Kidney capillary endothelial cell (primary cell): ENCODE data around the gene FSCN2.

ENCODE experiments used
- DNase-seq: peaks from one replicate; pipeline ENCODE4 v3.0.0-alpha.2; 2018; ENCODE audit warnings: low spot score

The FSCN2 gene

DNA sequence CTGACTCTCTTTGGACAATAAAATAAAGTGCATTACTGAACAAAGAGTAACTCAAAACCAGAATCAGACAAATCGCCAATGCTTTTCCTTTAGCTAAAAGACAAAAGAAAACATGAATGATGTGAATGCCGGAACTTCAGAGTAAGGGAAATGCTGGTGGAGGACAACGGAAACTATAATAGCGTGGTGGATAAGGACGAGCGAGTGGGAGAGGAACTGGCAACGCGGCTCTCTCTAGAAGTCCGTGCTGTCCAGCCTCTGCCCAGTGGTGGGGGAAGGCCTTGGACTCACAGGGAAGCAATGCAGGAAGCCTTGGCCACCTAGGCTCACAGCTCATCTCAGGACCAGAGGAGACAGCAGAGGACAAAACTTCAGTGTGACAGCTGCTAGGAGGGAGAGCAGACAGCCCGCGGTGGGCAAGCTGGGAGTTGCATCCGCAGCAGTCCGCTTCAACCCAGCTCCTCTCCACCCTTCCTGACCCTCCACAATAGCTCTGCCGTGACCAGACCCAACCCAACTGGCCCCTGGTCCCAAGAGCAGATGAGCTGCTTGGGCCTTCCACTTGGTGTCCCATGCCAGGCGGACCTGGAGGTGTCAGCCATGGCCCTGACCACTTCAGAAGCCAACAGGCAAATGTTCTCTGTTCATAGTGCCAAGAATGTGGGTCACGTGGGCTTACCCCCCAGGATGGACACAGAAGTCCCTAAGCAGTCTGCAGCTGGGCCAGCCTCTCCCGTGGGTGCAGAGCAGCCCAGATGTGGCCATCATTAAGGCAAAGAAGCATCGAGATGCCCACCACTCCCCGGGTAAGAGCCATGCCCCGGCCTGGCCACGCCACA is 29.3 kb downstream of the FSCN2 start:
- DNase-seq: no peak

DNA sequence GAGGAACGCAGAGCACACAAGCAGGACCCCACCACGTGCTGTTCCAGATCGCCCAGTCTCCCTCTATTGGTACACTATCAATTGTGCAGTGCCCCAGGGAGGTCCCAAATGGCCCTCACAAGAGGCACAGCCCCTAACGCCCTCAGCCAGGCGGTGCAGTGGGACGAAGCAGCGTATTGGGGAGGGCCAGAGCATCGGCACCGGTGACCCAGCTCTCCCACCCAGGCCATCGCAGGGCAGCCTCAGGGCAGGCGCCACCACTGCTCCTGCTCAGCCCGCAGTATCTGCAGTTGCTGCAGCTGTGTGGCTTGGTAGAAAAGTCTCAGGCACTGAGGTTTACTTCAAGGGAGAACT is 29.9 kb downstream of the FSCN2 start:
- no peak for DNase-seq

DNA sequence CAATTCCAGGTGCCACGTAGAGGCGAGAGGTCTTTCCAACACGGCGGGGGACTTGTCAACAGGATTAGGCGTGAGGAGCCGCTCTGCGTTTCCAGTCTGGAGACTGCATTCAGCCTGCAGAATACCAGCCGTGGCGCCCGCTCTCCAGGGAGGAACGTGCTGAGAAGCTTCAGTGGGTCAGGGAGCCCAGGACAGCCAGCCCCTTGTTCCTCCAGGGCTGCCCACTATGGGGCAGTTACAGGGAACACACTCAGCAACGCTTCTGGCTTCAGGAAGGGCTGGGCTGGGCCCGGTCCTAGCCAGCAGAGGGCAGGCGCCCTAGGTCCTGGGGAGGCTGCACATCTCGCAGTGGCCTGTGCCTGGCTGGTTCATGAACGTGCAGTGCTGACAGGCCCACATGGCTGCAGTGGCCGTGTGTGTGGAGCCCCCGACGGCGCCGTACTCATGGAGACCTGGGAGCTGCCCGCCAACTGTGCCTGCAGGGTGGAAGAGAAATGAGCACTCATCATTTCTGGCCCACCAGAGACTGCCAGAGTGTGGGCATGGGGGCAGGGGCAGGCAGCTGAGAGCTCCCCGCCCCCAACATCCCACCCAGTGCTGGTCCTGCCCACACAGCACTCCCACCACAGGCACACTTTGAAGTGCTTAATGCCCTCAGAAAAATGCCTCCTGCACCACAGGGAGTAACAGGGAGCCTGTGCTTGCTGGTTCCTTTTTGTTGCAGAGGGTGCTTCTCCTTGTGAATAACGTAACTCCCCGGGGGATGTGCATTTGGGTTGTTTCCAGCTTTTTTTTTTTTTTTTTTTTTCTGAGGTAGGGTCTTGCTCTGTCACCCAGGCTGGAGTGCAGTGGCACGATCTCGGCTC is 31.0 kb downstream of the FSCN2 start:
- no peak for DNase-seq

DNA sequence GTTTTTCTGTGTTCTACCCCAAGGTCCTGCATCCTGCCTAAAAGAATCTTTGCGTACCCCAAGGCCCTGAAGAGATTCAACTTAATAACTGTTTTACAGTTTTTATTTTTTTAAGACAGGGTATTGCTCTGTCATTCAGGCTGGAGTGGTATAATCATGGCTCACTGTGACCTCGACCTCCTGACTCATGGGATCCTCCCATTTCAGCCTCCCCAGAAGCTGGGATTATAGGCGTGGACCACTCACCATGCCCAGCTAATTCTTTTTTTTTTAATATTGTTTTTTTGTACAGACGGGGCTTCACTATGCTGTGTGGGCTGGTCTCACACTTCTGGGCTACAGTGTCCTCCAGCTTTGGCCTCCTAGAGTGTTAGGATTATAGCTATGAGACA is 33.3 kb downstream of the FSCN2 start:
- DNase-seq: peak; percentile 47

DNA sequence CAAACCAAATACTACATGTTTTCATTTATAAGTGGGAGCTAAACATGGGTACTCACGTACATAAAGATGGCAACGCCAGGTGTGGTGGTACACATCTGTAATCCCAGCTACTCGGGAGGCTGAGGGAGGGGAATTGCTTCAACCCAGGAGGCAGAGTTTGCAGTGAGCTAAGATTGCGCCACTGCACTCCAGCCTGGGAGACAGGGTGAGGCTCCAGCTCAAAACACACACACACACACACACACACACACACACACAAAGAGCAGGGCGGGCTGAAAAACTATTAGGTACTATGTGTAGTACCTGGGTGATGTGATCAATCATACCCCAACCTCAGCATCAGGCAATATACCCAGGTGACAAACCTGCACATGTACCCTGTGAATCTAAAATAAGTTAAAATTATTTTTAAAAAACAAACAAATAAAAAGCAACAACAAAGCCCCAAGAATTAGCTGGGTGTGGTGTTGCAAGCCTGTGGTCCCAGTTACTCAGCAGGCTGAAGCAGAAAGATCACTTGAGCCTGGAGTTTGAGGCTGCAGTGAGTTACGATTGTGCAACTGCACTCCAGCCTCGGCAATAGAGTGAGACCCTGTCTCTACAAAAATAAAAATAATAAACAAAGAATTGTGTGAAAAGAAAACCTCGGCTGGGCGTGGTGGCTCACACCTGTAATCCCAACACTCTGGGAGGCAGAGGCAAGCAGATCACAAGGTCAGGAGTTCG is 35.8 kb downstream of the FSCN2 start:
- DNase-seq: no peak

DNA sequence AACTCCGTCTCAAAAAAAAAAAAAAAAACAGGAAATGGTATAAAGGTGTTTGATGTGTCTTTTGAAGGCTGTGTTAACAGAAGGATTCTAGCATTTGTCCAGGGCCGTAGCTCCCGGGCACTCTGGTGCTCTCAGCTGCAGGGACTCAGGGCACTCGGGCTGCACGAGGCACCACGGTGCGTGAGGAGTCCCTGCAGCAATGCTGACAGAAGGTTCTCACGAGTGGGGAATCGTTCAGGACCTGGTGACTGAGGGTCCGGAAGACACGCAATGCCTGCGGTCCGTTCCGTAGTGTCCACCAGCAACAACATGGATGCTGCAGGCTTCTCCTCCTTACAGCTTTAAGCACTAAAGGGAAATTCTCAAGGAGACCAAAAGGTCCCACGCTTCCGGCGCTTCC is 36.6 kb downstream of the FSCN2 start:
- DNase-seq: no peak

DNA sequence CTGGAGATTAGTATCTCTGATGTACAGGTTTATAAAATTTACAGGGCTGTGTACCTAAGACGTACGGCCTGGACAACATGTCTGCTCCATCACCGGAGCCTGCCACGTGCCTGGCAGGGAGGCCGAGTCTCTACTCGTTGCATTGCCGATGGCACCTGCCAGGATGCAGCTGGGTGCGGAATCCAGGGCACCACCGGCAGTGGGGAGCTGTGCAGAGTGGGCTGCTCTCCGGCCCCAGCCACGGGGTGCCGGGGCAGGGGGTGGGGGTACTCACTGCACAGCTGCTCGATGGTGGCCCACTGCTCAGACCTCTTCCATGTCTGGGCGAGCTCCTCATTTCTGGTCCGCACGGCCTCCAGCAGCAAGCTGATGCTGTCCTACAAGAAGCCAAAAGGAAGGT is 37.1 kb downstream of the FSCN2 start:
- DNase-seq: no peak

DNA sequence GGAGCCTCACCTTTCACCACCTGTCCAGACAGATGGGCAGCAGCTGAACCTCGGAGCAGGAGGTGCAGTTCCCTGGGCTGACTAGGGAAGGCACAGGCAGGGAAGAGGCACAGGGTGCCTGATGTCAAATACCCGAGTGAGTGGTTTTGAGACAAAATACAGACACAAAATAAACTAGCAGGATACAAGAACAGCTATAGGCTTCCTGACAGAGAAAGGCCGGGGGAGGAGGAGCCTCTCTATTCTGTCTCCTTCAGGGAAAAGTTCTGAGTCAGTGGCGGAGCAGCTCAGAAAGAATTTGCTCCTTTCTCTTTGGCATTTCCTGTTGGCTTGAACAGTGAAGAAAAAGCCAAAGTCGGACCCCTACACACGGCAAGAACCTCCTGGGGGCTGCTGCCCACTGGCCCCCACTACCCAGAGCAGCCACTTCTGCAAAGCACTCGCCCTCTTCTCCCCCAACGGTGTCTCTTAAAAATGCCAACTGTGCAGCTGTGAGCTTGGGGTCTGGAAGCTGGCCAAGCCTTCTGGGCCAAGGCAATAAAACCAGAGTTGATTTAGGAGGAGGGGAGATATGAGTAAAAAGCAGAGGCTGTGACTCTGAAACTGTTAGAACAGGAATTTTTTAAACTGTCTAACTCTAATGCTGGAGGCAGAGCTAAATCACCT is 38.4 kb downstream of the FSCN2 start:
- peak; percentile 97 for DNase-seq

DNA sequence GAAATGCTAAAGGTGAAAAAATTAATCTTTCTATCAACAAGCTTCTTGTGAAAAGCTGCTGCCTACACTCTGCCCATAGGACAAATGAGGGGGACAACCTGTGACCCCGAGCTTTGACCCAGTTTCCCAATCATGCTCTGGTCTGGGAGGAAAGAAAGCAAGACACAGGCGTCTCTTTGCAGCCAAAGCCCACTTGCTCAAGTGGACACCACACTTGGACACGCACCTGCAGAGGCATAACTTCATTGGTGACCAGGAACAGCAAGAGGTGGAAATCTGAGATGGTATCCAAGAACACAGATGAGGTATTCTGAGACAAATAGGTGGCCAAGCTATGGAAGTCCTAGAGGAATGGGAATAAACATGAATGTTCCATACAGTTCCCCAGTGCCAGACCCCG is 39.0 kb downstream of the FSCN2 start:
- DNase-seq: no peak

DNA sequence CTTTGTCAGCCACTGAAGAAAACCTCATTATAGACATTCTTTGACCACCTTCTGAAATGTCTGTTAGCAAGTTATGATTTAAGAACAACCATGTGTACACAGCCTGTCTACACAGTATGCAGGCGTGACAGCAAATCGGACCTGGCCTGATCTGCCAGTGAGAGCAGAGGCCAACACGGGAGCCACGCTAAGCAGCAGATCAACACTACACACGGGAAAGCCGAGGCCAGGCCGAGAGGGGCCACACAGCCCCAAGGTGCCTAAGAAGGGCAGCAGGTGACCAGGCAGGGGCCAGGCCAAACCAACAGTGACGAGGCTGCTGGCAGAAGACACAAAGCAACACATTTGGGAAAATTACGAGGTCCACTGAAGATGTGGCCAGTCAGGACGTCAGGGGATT is 40.2 kb downstream of the FSCN2 start:
- no peak for DNase-seq

DNA sequence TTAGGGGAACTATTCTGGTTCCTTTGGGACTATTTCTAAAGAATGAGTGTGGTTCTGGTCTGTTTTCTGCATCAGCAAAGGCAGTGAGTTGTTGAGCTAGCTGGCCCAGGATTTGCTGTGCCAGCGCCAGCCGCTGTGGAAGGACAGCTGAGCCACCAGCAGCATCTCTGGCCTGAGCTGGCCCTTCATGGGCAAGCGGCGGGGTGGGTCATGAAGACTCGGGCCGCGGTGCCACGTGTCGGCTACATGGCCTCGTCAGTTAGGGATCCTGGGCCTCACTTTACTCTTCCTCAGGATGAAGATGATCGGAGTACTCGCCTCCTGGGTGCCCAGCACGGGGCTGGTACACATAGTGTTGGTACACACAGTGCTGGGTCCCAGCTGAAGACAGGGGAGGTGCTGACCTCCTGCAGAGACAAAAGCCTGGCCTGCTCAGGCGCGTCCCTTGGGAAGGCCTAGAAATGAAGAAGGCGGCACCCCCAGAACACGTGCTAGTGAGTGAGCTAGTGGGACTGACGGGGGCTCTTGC is 41.9 kb downstream of the FSCN2 start:
- no peak for DNase-seq

DNA sequence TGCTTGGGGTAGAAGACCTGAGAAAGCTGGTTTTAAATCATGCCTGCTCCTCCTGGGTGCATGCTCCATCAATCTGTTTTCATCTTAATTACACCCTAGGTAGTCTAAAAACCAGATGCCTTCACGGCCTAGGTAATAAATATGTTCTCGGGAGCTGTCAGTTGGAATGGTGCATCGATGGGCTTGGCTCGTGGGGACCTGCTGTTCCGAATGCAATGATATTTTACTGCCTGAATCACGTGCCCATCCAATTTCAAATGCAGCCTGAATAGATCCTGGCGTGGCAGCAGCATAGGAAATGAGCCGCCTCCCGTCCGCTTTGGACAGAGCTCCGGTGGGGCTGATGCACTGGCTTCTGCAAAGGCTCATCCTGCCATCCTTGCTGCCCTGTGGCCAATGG is 42.8 kb downstream of the FSCN2 start:
- DNase-seq: no peak

DNA sequence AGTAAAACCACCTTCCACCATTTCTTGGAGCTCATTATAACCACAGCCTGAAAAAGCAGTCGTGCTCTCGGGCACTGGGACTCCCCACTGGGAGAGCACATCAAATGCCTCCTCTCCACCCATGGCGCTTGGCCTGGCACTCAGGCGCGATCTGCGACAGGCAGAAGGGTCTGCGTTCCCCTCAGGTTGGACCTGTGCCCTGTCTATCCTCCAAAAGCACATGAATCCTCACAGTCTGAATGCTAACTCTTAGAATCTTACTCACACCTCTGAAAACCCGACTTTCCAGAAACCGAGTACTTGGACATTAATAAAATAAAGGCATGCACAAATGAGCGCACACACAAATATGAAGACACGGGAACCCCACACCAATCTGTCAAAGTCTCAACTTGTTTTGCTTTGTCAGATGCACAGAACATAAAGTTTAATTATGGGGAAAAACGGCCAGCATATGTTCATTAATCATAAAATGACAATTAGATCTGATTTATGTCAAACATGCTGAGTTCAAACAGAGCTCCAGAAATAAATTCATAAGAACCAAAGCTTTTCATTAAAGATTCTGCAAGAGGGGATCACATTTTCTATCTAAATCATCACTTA is 44.5 kb downstream of the FSCN2 start:
- DNase-seq: no peak

DNA sequence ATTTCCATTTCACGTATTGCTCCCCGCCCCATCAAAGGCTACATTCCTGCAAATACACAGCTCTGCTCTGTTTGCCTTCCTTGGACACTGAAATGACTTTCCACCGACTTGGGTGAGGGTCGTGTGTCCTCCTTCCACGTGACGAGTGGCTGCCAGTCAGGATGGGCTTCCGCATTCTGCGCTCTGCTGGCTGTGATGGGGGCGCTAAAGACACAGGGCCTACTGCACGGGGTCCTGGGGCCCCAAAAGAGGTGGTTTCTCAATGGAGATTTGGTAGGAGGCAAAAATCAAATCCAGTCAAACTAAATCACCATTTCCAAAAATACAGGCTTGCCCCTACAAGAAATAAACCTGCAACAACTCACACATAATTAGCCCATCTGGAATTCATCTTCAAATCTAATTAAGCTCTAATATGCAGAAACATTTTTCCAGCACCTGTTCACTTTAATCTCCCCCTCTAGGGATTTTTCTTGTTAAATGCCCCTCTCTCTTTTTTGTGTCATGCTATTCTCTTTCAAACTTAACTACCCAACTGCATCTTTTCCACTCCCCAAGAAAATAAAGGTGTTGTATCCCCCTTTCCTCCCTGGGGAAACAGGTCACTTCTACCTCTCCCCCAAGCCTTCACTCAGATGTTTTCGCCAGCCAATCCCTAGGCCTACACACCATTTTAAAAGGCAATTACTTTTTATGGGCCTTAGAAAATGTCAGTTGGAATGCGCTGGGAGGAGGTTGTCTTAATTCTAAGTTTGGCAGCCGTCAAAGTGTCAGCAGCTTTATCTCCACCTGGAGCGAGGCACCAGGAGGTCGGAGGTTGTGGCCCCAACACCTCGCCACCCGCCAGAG is 45.8 kb downstream of the FSCN2 start:
- DNase-seq: no peak

DNA sequence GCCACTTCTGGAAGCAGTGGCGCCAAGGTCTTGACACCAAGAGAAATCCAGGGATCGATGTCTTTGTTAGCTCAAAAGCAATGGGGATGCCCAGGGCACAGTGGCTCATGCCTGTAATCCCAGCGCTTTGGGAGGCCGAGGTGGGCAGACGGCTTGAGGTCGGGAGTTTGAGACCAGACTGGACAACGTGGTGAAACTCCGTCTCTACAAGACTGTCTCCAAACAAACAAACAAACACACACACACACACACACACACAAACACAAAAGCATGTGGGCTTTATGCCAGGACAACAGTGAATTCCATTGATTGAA is 46.4 kb downstream of the FSCN2 start:
- no peak for DNase-seq

DNA sequence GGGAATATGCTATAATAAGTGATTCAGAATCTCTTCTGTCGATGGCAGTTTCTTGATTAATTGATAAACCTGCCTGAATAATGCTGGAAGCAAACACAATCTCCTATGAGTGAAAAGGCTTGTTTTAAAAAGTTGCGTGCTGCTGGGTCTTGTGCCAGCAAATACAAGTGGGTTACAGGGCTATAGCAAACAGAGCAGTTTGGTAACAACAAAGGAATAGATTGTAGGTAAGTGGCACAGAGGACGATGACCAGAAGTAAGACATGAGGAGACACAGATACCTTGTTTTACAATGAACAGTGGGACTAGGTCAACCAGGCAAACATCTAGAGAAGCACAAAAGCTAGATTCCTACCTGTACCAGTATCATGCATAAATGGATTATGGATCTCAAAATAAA is 47.7 kb downstream of the FSCN2 start:
- DNase-seq: no peak

DNA sequence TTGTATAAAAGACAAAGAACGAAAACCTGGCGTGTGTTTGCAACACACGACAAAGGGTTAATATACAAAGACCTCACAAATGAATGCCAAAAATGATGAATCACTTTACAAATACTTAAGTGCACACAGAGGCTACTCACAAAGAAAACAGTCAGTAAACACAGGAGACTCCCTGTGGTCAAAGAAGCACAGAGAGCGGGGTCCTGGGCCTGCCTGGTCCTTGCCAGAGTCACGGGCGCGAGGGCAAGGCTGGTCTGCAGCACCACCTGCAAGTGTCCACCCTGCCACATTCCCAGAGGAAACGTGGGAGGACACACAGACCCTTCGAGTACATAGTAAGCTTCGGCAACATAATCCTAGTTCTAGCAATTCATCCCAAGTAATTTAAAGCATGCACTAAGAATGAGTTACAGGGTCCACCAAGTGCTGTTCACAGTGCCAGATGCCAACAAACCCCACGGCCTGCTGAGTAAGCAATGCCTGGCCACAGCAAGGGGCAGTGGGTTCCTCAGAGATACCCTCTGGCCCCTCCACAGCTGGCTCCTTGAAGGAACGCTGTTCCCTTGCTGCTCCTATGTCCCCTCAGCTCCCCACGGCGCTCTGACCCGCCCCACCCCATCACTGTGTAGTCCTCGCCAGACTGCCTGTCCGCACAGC is 48.6 kb downstream of the FSCN2 start:
- no peak for DNase-seq

DNA sequence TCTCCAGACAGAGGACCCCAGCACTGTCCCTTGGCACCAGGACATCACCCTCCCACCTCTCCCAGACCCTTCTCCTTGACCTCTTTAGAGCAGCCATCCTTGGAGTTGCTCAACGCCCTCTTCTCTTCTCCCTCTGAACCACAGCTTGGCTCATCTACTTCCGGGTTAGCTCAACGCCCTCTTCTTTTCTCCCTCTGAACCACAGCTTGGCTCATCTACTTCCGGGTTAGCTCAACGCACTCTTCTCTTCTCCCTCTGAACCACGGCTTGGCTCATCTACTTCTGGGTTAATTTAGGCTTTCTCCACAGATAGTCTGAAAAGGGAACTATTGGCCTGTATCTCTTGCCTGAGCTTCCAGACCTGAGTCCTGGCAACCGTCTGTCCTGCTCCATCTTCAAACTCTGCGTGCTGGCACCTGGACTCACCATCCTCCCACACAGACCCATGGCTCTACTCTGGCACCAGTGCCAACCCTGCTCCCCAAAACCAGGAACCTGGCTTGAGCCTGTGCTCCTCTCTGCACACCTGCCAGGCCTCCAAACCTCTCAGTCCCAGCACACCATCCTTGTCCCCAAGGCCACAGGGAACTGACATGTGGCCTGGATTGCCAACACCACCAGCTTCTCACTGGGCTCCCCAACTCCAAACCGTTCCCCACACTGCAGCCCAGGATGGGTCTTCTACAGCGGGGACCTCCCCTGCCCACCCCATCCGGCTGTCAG is 49.3 kb downstream of the FSCN2 start:
- no peak for DNase-seq

DNA sequence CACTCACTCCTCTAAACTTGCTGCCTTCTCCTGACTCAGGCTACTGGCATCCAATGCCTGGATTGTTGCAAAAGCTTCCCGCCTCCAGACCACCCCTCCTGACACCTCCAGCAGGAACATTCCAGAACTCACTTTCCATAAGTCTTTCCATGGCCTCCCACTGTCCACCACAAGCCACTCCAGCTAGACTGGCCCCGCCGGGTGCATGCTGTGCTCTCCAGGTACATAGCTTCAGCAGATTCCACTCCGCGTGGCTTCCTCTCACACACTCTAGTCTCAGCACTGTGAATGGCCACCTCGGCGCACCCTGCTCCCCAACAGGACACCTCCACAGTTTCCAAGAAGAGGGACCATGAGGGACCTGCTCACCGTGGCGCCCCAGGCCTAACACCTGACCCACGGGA is 49.9 kb downstream of the FSCN2 start:
- DNase-seq: no peak
